ENCODE data around the gene PXYLP1. TPM values are rescaled to one million over a fixed set of nuclear protein-coding genes. Genes with fewer than 3 reads are reported as not detected.

The PXYLP1 gene
- total and polyA plus RNA-seq, 10 of the 15 experiments (the other 5 are each of a cell fraction or from before 2014, with no cell fraction given) = 0.06 to 1.7 (median 0.35) TPM

DNA sequence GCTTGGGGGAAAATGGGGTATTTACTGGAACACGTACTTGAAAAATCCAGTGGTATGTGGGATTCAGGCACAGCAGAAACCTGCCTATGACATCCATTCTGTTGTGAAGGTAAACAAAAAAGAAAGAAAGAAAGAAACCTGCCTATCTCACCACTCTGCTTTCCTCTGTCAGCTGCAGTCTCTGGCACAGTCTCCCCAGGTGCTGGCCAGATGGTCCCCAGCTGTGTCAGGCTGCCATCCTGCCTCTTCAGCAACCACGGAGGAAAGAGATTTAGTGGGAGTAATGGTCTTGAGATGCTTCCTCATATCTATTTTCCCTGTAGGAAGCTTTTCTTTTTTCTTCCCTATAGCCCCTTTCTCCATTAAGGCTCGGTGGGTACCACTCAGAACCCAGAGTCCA lies 2.5 kb upstream of the PXYLP1 start (continued):
- TF ChIP-seq, protein P1, sequence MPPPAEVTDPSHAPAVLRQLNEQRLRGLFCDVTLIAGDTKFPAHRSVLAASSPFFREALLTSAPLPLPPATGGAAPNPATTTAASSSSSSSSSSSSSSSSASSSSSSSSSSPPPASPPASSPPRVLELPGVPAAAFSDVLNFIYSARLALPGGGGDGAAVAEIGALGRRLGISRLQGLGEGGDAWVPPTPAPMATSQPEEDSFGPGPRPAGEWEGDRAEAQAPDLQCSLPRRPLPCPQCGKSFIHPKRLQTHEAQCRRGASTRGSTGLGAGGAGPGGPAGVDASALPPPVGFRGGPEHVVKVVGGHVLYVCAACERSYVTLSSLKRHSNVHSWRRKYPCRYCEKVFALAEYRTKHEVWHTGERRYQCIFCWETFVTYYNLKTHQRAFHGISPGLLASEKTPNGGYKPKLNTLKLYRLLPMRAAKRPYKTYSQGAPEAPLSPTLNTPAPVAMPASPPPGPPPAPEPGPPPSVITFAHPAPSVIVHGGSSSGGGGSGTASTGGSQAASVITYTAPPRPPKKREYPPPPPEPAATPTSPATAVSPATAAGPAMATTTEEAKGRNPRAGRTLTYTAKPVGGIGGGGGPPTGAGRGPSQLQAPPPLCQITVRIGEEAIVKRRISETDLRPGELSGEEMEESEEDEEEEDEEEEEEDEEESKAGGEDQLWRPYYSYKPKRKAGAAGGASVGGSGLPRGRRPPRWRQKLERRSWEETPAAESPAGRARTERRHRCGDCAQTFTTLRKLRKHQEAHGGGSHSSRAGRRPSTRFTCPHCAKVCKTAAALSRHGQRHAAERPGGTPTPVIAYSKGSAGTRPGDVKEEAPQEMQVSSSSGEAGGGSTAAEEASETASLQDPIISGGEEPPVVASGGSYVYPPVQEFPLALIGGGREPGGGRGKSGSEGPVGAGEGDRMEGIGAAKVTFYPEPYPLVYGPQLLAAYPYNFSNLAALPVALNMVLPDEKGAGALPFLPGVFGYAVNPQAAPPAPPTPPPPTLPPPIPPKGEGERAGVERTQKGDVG (CRISPR knock-in tag; IDR thresholded peaks at IDR 0.05) = no peak
- TF ChIP-seq, protein P2, sequence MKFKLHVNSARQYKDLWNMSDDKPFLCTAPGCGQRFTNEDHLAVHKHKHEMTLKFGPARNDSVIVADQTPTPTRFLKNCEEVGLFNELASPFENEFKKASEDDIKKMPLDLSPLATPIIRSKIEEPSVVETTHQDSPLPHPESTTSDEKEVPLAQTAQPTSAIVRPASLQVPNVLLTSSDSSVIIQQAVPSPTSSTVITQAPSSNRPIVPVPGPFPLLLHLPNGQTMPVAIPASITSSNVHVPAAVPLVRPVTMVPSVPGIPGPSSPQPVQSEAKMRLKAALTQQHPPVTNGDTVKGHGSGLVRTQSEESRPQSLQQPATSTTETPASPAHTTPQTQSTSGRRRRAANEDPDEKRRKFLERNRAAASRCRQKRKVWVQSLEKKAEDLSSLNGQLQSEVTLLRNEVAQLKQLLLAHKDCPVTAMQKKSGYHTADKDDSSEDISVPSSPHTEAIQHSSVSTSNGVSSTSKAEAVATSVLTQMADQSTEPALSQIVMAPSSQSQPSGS (IDR thresholded peaks at IDR 0.05; ENCODE audit: low read length) = no peak
- TF ChIP-seq, protein P3, sequence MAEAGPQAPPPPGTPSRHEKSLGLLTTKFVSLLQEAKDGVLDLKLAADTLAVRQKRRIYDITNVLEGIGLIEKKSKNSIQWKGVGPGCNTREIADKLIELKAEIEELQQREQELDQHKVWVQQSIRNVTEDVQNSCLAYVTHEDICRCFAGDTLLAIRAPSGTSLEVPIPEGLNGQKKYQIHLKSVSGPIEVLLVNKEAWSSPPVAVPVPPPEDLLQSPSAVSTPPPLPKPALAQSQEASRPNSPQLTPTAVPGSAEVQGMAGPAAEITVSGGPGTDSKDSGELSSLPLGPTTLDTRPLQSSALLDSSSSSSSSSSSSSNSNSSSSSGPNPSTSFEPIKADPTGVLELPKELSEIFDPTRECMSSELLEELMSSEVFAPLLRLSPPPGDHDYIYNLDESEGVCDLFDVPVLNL (IDR thresholded peaks at IDR 0.05; ENCODE audit: low read depth, low read length) = no peak
- TF ChIP-seq, protein P4, sequence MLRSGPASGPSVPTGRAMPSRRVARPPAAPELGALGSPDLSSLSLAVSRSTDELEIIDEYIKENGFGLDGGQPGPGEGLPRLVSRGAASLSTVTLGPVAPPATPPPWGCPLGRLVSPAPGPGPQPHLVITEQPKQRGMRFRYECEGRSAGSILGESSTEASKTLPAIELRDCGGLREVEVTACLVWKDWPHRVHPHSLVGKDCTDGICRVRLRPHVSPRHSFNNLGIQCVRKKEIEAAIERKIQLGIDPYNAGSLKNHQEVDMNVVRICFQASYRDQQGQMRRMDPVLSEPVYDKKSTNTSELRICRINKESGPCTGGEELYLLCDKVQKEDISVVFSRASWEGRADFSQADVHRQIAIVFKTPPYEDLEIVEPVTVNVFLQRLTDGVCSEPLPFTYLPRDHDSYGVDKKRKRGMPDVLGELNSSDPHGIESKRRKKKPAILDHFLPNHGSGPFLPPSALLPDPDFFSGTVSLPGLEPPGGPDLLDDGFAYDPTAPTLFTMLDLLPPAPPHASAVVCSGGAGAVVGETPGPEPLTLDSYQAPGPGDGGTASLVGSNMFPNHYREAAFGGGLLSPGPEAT (IDR thresholded peaks at IDR 0.05; ENCODE audit: low read depth) = no peak
- TF ChIP-seq MEF2A (IDR thresholded peaks at IDR 0.05; ENCODE audit: insufficient read depth, low read depth, low read length) (no peak), CREB1 (IDR thresholded peaks at IDR 0.05; ENCODE audit: low read depth) (no peak)

All from GM12878 (cell line).